Astrocyte of the spinal cord (primary cell): ENCODE results near the gene CPXM2.

ENCODE experiments used
- DNase-seq: peaks from one replicate; pipeline ENCODE4 v3.0.0; 2011; ENCODE audit warnings: low read depth, low spot score
- H3K4me3 ChIP-seq: 2 replicates; pipeline ENCODE4 v1.5.1; 2011; ENCODE audit warnings: low read depth, mild to moderate bottlenecking, low read length, moderate library complexity
- CTCF ChIP-seq: IDR thresholded peaks from 2 replicates; pipeline ENCODE4 v1.5.1; 2012; ENCODE audit warnings: low read depth, mild to moderate bottlenecking, low read length, inconsistent platforms
- in situ Hi-C: cut with HindIII; loops from 2 replicates; pipeline ENCODE4 v1.10.0; 2017; ENCODE audit warnings: low sequenced_read_pairs

CPXM2 gene

GRCh38 chr10:123766761-123767160 is 124.8 kb downstream of the CPXM2 start:
- DNase-seq: no peak
- no peak for TF ChIP-seq CTCF
- H3K4me3 ChIP-seq: no peak overlapping the region
- in situ Hi-C loops: no loop called here

- no peak for TF ChIP-seq CTCF
- H3K4me3 ChIP-seq: no peak overlapping the region
- in situ Hi-C loops: no loop called here
Measured at GRCh38 chr10:123766012-123766411, 125.6 kb downstream of the CPXM2 start.

GRCh38 chr10:123761666-123762230 is 129.9 kb downstream of the CPXM2 start:
- in situ Hi-C loops: no loop called here

More at GRCh38 chr10:123766012-123766411, 125.6 kb downstream of the CPXM2 start:
- DNase-seq: no peak

GRCh38 chr10:123761038-123761428 is 130.6 kb downstream of the CPXM2 start:
- in situ Hi-C loops: no loop called here
- TF ChIP-seq CTCF: no peak
- DNase-seq: no peak
- H3K4me3 ChIP-seq: no peak overlapping the region

More at GRCh38 chr10:123761666-123762230, 129.9 kb downstream of the CPXM2 start:
- TF ChIP-seq CTCF: no peak
- DNase-seq: no peak
- no peak overlapping the region for H3K4me3 ChIP-seq

GRCh38 chr10:123760356-123761037 is 131.1 kb downstream of the CPXM2 start:
- in situ Hi-C loops: no loop called here
- no peak overlapping the region for H3K4me3 ChIP-seq
- TF ChIP-seq CTCF: no peak
- no peak for DNase-seq

- in situ Hi-C loops: no loop called here
- H3K4me3 ChIP-seq: no peak overlapping the region
- DNase-seq: no peak
- TF ChIP-seq CTCF: no peak
Measured at GRCh38 chr10:123759501-123760031, 132.0 kb downstream of the CPXM2 start.
